H9 (cell line): ENCODE data around the gene FSIP1. TPM values are rescaled to one million over a fixed set of nuclear protein-coding genes. Genes with fewer than 3 reads are reported as not detected.

Source experiments
- DNase-seq: peaks from one replicate; pipeline ENCODE4 v3.0.0-alpha.2; 2017
- H2AFZ ChIP-seq: one replicate; pipeline ENCODE4 v1.6.1; 2013; ENCODE audit warnings: mild to moderate bottlenecking, low read length, control low read depth, moderate library complexity
- H2AK5ac ChIP-seq: 2 replicates; pipeline ENCODE4 v1.6.1; 2013; ENCODE audit warnings: low read length, control low read depth, mixed read lengths; ENCODE audit not compliant: insufficient read length
- H2BK120ac ChIP-seq: one replicate; pipeline ENCODE4 v1.6.1; 2013; ENCODE audit warnings: low read depth, mild to moderate bottlenecking, low read length, control low read depth, inconsistent platforms; ENCODE audit not compliant: poor library complexity, severe bottlenecking
- H2BK12ac ChIP-seq: 2 replicates; pipeline ENCODE4 v1.6.1; 2013; ENCODE audit warnings: low read length, control low read depth, mixed read lengths, low read depth; ENCODE audit not compliant: insufficient read length
- H2BK15ac ChIP-seq: 2 replicates; pipeline ENCODE4 v1.6.1; 2013; ENCODE audit warnings: low read depth, low read length, control low read depth
- H2BK20ac ChIP-seq: one replicate; pipeline ENCODE4 v1.6.1; 2013; ENCODE audit warnings: low read depth, mild to moderate bottlenecking, low read length, control low read depth, inconsistent platforms; ENCODE audit not compliant: poor library complexity, severe bottlenecking
- H2BK5ac ChIP-seq: 2 replicates; pipeline ENCODE4 v1.6.1; 2013; ENCODE audit warnings: low read length, control low read depth, mixed read lengths; ENCODE audit not compliant: insufficient read length
- H3K14ac ChIP-seq: 2 replicates; pipeline ENCODE4 v1.6.1; 2013; ENCODE audit warnings: low read length, control low read depth; ENCODE audit not compliant: insufficient read depth
- H3K18ac ChIP-seq: 2 replicates; pipeline ENCODE4 v1.6.1; 2013; ENCODE audit warnings: low read depth, mild to moderate bottlenecking, mixed read lengths, low read length, control low read depth; ENCODE audit not compliant: insufficient read length
- H3K23ac ChIP-seq: 2 replicates; pipeline ENCODE4 v1.6.1; 2013; ENCODE audit warnings: low read length, control low read depth, mixed read lengths, low read depth; ENCODE audit not compliant: insufficient read length
- H3K23me2 ChIP-seq: 2 replicates; pipeline ENCODE4 v1.6.1; 2013; ENCODE audit warnings: low read depth, mild to moderate bottlenecking, mixed read lengths, low read length, control low read depth; ENCODE audit not compliant: insufficient read length, poor library complexity, severe bottlenecking
- H3K27ac ChIP-seq: 2 replicates; pipeline ENCODE4 v1.5.1; 2013; ENCODE audit warnings: low read length, control low read depth, mixed read lengths, low read depth; ENCODE audit not compliant: insufficient read length
- H3K27me3 ChIP-seq: 2 replicates; pipeline ENCODE4 v1.6.1; 2013; ENCODE audit warnings: low read length, control low read depth, inconsistent platforms; ENCODE audit not compliant: insufficient read depth
- H3K4ac ChIP-seq: 2 replicates; pipeline ENCODE4 v1.6.1; 2013; ENCODE audit warnings: low read depth, mild to moderate bottlenecking, control low read depth, inconsistent platforms, low read length, moderate library complexity
- H3K4me1 ChIP-seq: 2 replicates; pipeline ENCODE4 v1.6.1; 2013; ENCODE audit warnings: low read length, control low read depth, inconsistent platforms; ENCODE audit not compliant: insufficient read depth
- H3K4me2 ChIP-seq: 2 replicates; pipeline ENCODE4 v1.6.1; 2013; ENCODE audit warnings: low read length, control low read depth, mixed read lengths; ENCODE audit not compliant: insufficient read length, insufficient read depth
- H3K56ac ChIP-seq: 2 replicates; pipeline ENCODE4 v1.6.1; 2013; ENCODE audit warnings: low read depth, mild to moderate bottlenecking, mixed read lengths, low read length, control low read depth; ENCODE audit not compliant: insufficient read length
- H3K79me1 ChIP-seq: 2 replicates; pipeline ENCODE4 v1.6.1; 2013; ENCODE audit warnings: low read depth, mild to moderate bottlenecking, moderate library complexity, low read length, control low read depth, inconsistent platforms; ENCODE audit not compliant: insufficient read depth, poor library complexity, severe bottlenecking
- H3K79me2 ChIP-seq: 2 replicates; pipeline ENCODE4 v1.6.1; 2013; ENCODE audit warnings: low read length, control low read depth, inconsistent platforms; ENCODE audit not compliant: insufficient read depth
- H3K9ac ChIP-seq: 2 replicates; pipeline ENCODE4 v1.6.1; 2013; ENCODE audit warnings: low read length, control low read depth, mixed read lengths; ENCODE audit not compliant: insufficient read length; ENCODE audit errors: extremely low read depth
- H3K9me3 ChIP-seq: one replicate; pipeline ENCODE4 v1.6.1; 2013; ENCODE audit warnings: low read depth, low read length, inconsistent platforms; ENCODE audit not compliant: control insufficient read depth
- H3T11ph ChIP-seq: one replicate; pipeline ENCODE4 v1.6.1; 2013; ENCODE audit warnings: mild to moderate bottlenecking, low read length, control low read depth, inconsistent platforms
- H4K20me1 ChIP-seq: one replicate; pipeline ENCODE4 v1.6.1; 2013; ENCODE audit not compliant: control insufficient read depth, insufficient read length, insufficient read depth
- H4K5ac ChIP-seq: 2 replicates; pipeline ENCODE4 v1.6.1; 2013; ENCODE audit warnings: low read depth, mild to moderate bottlenecking, mixed read lengths, low read length, control low read depth; ENCODE audit not compliant: insufficient read length
- H4K8ac ChIP-seq: replicated peaks from 2 replicates; pipeline ENCODE4 v1.6.1; 2013; ENCODE audit warnings: low read length, control low read depth, mixed read lengths, low read depth; ENCODE audit not compliant: insufficient read length
- H4K91ac ChIP-seq: 2 replicates; pipeline ENCODE4 v1.6.1; 2013; ENCODE audit warnings: low read depth, mild to moderate bottlenecking, moderate library complexity, mixed read lengths, low read length, control low read depth; ENCODE audit not compliant: insufficient read length
- H3K27ac Mint-ChIP-seq, 3 experiments: 2 replicates in 2 of 3; 3 replicates in 1 of 3; pipeline ENCODE4 v1.8.0; 2020 to 2021; ENCODE audit warnings: mixed read lengths in 3 of 3, mild to moderate bottlenecking in 1 of 3, moderate library complexity in 1 of 3
- H3K27me3 Mint-ChIP-seq: 2 replicates; pipeline ENCODE4 v1.8.0; 2021; ENCODE audit warnings: low read depth, mild to moderate bottlenecking, moderate library complexity, mixed read lengths
- H3K36me3 Mint-ChIP-seq, 3 experiments: 2 replicates in 2 of 3; 3 replicates in 1 of 3; pipeline ENCODE4 v1.8.0; 2020 to 2021; ENCODE audit warnings: low read depth in 3 of 3, mixed read lengths in 3 of 3; ENCODE audit not compliant: insufficient read depth in 1 of 3
- H3K4me1 Mint-ChIP-seq, 2 experiments: 2 replicates each; pipeline ENCODE4 v1.8.0; 2020; ENCODE audit warnings: mixed read lengths in 2 of 2
- H3K4me3 Mint-ChIP-seq, 2 experiments: 2 replicates in 1 of 2; 3 replicates in 1 of 2; pipeline ENCODE4 v1.8.0; 2020 to 2021; ENCODE audit warnings: mild to moderate bottlenecking in 2 of 2, mixed read lengths in 2 of 2, moderate library complexity in 1 of 2
- H3K9me3 Mint-ChIP-seq, 2 experiments: 2 replicates in 1 of 2; 3 replicates in 1 of 2; pipeline ENCODE4 v1.8.0; 2020; ENCODE audit warnings: mild to moderate bottlenecking in 2 of 2, mixed read lengths in 2 of 2, moderate library complexity in 1 of 2
- CTCF ChIP-seq: fragments of 200-600 bp; sonication (generic); conservative IDR thresholded peaks from 3 replicates; pipeline ENCODE4 v1.8.0; 2021; ENCODE audit warnings: antibody characterized with exemption, mild to moderate bottlenecking
- WGBS: extraction: QIAGEN DNeasy Blood & Tissue Kit; methylation state at CpG from one replicate; pipeline ENCODE4 v1.1.7; 2013; ENCODE audit warnings: missing lambda C conversion rate, low lambda C conversion rate, mixed read lengths; ENCODE audit not compliant: insufficient read length; ENCODE audit errors: extremely low coverage; 5-methylcytosine and 5-hydroxymethylcytosine counted together
- total RNA-seq: library from RNA; stranded (reverse); gene quantifications from 2 replicates; pipeline ENCODE4 v1.2.1, GENCODE V29; 2021

Gene FSIP1
- total RNA-seq, 1 experiment from 2014 or later: 0.96 TPM

GRCh38 chr15:39728845-39729244 lies 53.8 kb downstream of the FSIP1 start:
- no peak overlapping the region for H2BK20ac ChIP-seq
- H3K4me3 Mint-ChIP-seq: no peak overlapping the region
- WGBS: no CpG with 5 or more reads among the region's 2 CpGs

More at GRCh38 chr15:39728845-39729244, 53.8 kb downstream of the FSIP1 start:
- Histone ChIP-seq H3K23ac (no peak overlapping the region), H4K20me1 (no peaks in the 10 kb centered on the region), H3K79me2 (no peaks in the 10 kb centered on the region), H3K4ac (no peak overlapping the region), H3K4me2 (no peak overlapping the region), H2AFZ (no peak overlapping the region), H3K4me1 (no peaks in the 10 kb centered on the region), H3K27me3 (no peaks in the 10 kb centered on the region), H3K18ac (no peak overlapping the region), H3K9me3 (no peaks in the 10 kb centered on the region), H3T11ph (no peak overlapping the region), H4K91ac (no peak overlapping the region), H3K56ac (no peak overlapping the region), H3K9ac (no peak overlapping the region), H3K79me1 (no peaks in the 10 kb centered on the region), H2BK120ac (no peak overlapping the region), H2BK15ac (no peak overlapping the region), H4K8ac (no peak overlapping the region), H2AK5ac (no peak overlapping the region), H3K23me2 (no peaks in the 10 kb centered on the region), H4K5ac (no peak overlapping the region), H3K27ac (no peak overlapping the region), H3K14ac (no peak overlapping the region), H2BK5ac (no peak overlapping the region), H2BK12ac (no peak overlapping the region)
- Mint-ChIP-seq H3K9me3 (no peaks in the 10 kb centered on the region), H3K27ac (no peak overlapping the region), H3K36me3 (no peaks in the 10 kb centered on the region; a peak in 1 of 7 replicates), H3K27me3 (no peaks in the 10 kb centered on the region), H3K4me1 (no peaks in the 10 kb centered on the region)
- TF ChIP-seq CTCF: no peak
- no peak for DNase-seq
